ENCODE data around the gene C11orf68. TPM values are rescaled to one million over a fixed set of nuclear protein-coding genes. Genes with fewer than 3 reads are reported as not detected.
A peak's percentile ranks its signal among the peaks of the same experiment; 100 is the strongest.

C11orf68 gene
- total RNA-seq, 1 experiment from 2014 or later, result 31.9 TPM

DNA sequence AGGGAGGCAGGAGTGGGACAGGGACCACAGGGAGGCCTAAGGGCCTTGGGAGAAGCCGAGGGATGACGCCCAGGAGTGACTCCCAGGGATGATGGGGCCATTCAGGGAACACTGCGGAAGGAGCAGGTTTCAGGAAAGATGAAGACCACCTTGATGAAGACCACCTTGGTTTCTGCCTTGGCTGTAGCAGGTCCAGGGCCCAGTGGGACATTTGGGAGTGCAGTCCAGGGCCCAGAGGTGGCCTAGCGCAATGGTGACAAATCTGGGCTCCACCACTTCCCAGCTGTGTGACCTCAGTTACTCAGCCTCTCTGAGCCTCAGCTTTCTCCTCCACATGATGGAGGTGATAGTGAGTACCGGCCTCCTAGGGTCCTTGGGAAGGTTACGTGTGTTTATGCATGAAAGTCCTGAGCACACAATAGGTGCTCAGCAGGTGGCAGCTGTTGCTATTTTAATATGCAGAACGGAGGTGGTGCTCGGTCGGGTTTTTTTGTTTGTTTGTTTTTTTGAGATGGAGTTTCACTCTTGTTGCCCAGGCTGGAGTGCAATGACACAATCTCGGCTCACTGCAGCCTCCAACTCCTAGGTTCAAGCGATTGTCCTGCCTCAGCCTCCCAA, 27.2 kb upstream of the C11orf68 start:
- CTCF ChIA-PET, result interaction anchor here (1.1 to 3.9 kb wide), 10 partner anchors 14 to 276 kb away, joined by 3 to 29 read pairs (median 4); partner anchors contain the start of genes AP5B1, C11orf68, CCDC85B and FIBP

DNA sequence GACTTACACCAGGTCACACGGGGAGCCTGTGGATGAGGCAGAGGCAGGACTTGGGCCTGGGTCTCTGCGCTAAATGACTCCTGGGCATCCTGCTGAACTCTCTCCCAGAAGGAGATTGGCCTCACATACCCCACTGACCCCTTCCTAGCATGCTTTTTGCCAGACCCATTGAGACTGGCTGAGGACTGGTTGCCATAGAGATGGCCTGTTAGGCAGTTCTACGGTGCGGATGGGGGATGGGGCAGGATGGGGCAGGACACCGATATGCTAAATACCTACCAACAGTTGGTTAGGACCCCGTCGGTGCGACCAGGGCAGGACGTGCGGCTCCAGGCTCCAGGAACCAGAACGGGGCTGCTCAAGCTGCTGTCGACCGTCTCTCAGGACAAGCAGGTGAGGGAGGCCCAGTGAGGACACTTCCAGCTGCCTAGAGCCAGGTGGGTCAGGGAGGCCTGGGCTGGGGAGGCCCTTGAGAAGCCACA, 26.6 kb upstream of the C11orf68 start, which contains the start of gene TSGA10IP:
TSS of gene TSGA10IP (plus strand) at position 51 of the 482 bp plus-strand sequence. CDS start at position 247, 196 bp downstream.
- ATAC-seq (peak; percentile 92), DNase-seq (ENCODE audit: low spot score) (peak; percentile 84)
- Mint-ChIP-seq H3K27me3 (ENCODE audit: low read depth) (peaks cover 6% of the 10 kb centered on the region; the same call in 1 of the 2 replicates), H3K9me3 (no peaks in the 10 kb centered on the region), H3K27ac (peak within 1 kb of the TSS; percentile 89), H3K4me3 (peak within 1 kb of the TSS; percentile 59), H3K4me1 (peaks cover 40% of the 10 kb centered on the region), H3K36me3 (no peaks in the 10 kb centered on the region)
- CTCF ChIA-PET, result interaction anchor here (1.1 to 3.9 kb wide), 8 partner anchors 14 to 277 kb away, joined by 3 to 29 read pairs (median 6); partner anchors contain the start of genes AP5B1, CCDC85B and FIBP
- POLR2A ChIA-PET, result interaction anchor here (1.0 to 1.4 kb wide), 3 partner anchors 10 to 15 kb away, joined by 3 to 4 read pairs (median 4); no protein-coding TSS in a partner anchor
- TF ChIP-seq ATF1 (CRISPR knock-in tag; IDR thresholded peaks at IDR 0.05) (no peak), CREM (CRISPR knock-in tag; IDR thresholded peaks at IDR 0.05) (no peak)
- TF ChIP-seq, protein P1, sequence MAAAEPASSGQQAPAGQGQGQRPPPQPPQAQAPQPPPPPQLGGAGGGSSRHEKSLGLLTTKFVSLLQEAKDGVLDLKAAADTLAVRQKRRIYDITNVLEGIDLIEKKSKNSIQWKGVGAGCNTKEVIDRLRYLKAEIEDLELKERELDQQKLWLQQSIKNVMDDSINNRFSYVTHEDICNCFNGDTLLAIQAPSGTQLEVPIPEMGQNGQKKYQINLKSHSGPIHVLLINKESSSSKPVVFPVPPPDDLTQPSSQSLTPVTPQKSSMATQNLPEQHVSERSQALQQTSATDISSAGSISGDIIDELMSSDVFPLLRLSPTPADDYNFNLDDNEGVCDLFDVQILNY (CRISPR knock-in tag; IDR thresholded peaks at IDR 0.05), result no peak
- TF ChIP-seq, protein P2, sequence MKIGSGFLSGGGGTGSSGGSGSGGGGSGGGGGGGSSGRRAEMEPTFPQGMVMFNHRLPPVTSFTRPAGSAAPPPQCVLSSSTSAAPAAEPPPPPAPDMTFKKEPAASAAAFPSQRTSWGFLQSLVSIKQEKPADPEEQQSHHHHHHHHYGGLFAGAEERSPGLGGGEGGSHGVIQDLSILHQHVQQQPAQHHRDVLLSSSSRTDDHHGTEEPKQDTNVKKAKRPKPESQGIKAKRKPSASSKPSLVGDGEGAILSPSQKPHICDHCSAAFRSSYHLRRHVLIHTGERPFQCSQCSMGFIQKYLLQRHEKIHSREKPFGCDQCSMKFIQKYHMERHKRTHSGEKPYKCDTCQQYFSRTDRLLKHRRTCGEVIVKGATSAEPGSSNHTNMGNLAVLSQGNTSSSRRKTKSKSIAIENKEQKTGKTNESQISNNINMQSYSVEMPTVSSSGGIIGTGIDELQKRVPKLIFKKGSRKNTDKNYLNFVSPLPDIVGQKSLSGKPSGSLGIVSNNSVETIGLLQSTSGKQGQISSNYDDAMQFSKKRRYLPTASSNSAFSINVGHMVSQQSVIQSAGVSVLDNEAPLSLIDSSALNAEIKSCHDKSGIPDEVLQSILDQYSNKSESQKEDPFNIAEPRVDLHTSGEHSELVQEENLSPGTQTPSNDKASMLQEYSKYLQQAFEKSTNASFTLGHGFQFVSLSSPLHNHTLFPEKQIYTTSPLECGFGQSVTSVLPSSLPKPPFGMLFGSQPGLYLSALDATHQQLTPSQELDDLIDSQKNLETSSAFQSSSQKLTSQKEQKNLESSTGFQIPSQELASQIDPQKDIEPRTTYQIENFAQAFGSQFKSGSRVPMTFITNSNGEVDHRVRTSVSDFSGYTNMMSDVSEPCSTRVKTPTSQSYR (CRISPR knock-in tag; IDR thresholded peaks at IDR 0.05), result peak; percentile 68; the same call in 1 of the 2 replicates
- TF ChIP-seq, protein P3, sequence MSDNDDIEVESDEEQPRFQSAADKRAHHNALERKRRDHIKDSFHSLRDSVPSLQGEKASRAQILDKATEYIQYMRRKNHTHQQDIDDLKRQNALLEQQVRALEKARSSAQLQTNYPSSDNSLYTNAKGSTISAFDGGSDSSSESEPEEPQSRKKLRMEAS (CRISPR knock-in tag; IDR thresholded peaks at IDR 0.05), result 0 out of 2 replicates have a peak, but pooled peaks have one; percentile 59

More for the DNA sequence above, 27.2 kb upstream of the C11orf68 start:
- Mint-ChIP-seq H3K27me3 (ENCODE audit: low read depth) (peaks cover 4% of the 10 kb centered on the region; the same call in 1 of the 2 replicates), H3K27ac (peak overlapping the region; percentile 89), H3K36me3 (no peaks in the 10 kb centered on the region), H3K9me3 (no peaks in the 10 kb centered on the region), H3K4me3 (peak overlapping the region; percentile 59), H3K4me1 (peaks cover 40% of the 10 kb centered on the region)
- POLR2A ChIA-PET, result interaction anchor here (1.0 to 1.4 kb wide), 3 partner anchors 9 to 15 kb away, joined by 3 to 4 read pairs (median 4); no protein-coding TSS in a partner anchor
- ATAC-seq (peak; percentile 13), DNase-seq (ENCODE audit: low spot score) (peak; percentile 60)
- TF ChIP-seq TEAD1 (CRISPR knock-in tag; IDR thresholded peaks at IDR 0.05) (no peak), GRHL2 (CRISPR knock-in tag; IDR thresholded peaks at IDR 0.05; ENCODE audit: insufficient replicate concordance, severe bottlenecking) (no peak), ZNF423 (CRISPR knock-in tag; IDR thresholded peaks at IDR 0.05) (no peak), KAT7 (CRISPR knock-in tag; IDR thresholded peaks at IDR 0.05; ENCODE audit: borderline replicate concordance) (no peak), ZNF232 (CRISPR knock-in tag; IDR thresholded peaks at IDR 0.05) (no peak), NFE2L1 (CRISPR knock-in tag; IDR thresholded peaks at IDR 0.05) (no peak), ZNF219 (CRISPR knock-in tag; IDR thresholded peaks at IDR 0.05; ENCODE audit: borderline replicate concordance) (no peak), MYBL2 (CRISPR knock-in tag; IDR thresholded peaks at IDR 0.05) (no peak), JUN (CRISPR knock-in tag; IDR thresholded peaks at IDR 0.05) (no peak), ESRRA (CRISPR knock-in tag; IDR thresholded peaks at IDR 0.05; ENCODE audit: borderline replicate concordance) (no peak), GABPB1 (CRISPR knock-in tag; IDR thresholded peaks at IDR 0.05) (no peak), OVOL2 (CRISPR knock-in tag; IDR thresholded peaks at IDR 0.05; ENCODE audit: borderline replicate concordance) (no peak), ZNF263 (CRISPR knock-in tag; IDR thresholded peaks at IDR 0.05; ENCODE audit: low read depth) (no peak)
- TF ChIP-seq, protein P4, sequence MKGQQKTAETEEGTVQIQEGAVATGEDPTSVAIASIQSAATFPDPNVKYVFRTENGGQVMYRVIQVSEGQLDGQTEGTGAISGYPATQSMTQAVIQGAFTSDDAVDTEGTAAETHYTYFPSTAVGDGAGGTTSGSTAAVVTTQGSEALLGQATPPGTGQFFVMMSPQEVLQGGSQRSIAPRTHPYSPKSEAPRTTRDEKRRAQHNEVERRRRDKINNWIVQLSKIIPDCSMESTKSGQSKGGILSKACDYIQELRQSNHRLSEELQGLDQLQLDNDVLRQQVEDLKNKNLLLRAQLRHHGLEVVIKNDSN (CRISPR knock-in tag; IDR thresholded peaks at IDR 0.05), result no peak
- TF ChIP-seq, protein P5, sequence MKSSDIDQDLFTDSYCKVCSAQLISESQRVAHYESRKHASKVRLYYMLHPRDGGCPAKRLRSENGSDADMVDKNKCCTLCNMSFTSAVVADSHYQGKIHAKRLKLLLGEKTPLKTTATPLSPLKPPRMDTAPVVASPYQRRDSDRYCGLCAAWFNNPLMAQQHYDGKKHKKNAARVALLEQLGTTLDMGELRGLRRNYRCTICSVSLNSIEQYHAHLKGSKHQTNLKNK (CRISPR knock-in tag; IDR thresholded peaks at IDR 0.05), result no peak
- TF ChIP-seq, protein P6, sequence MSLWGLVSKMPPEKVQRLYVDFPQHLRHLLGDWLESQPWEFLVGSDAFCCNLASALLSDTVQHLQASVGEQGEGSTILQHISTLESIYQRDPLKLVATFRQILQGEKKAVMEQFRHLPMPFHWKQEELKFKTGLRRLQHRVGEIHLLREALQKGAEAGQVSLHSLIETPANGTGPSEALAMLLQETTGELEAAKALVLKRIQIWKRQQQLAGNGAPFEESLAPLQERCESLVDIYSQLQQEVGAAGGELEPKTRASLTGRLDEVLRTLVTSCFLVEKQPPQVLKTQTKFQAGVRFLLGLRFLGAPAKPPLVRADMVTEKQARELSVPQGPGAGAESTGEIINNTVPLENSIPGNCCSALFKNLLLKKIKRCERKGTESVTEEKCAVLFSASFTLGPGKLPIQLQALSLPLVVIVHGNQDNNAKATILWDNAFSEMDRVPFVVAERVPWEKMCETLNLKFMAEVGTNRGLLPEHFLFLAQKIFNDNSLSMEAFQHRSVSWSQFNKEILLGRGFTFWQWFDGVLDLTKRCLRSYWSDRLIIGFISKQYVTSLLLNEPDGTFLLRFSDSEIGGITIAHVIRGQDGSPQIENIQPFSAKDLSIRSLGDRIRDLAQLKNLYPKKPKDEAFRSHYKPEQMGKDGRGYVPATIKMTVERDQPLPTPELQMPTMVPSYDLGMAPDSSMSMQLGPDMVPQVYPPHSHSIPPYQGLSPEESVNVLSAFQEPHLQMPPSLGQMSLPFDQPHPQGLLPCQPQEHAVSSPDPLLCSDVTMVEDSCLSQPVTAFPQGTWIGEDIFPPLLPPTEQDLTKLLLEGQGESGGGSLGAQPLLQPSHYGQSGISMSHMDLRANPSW (CRISPR knock-in tag; conservative IDR thresholded peaks at IDR 0.05; ENCODE audit: low read depth), result no peak
- TF ChIP-seq, protein P7, sequence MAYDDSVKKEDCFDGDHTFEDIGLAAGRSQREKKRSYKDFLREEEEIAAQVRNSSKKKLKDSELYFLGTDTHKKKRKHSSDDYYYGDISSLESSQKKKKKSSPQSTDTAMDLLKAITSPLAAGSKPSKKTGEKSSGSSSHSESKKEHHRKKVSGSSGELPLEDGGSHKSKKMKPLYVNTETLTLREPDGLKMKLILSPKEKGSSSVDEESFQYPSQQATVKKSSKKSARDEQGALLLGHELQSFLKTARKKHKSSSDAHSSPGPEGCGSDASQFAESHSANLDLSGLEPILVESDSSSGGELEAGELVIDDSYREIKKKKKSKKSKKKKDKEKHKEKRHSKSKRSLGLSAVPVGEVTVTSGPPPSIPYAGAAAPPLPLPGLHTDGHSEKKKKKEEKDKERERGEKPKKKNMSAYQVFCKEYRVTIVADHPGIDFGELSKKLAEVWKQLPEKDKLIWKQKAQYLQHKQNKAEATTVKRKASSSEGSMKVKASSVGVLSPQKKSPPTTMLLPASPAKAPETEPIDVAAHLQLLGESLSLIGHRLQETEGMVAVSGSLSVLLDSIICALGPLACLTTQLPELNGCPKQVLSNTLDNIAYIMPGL (CRISPR knock-in tag; IDR thresholded peaks at IDR 0.05), result no peak
- TF ChIP-seq, protein P8, sequence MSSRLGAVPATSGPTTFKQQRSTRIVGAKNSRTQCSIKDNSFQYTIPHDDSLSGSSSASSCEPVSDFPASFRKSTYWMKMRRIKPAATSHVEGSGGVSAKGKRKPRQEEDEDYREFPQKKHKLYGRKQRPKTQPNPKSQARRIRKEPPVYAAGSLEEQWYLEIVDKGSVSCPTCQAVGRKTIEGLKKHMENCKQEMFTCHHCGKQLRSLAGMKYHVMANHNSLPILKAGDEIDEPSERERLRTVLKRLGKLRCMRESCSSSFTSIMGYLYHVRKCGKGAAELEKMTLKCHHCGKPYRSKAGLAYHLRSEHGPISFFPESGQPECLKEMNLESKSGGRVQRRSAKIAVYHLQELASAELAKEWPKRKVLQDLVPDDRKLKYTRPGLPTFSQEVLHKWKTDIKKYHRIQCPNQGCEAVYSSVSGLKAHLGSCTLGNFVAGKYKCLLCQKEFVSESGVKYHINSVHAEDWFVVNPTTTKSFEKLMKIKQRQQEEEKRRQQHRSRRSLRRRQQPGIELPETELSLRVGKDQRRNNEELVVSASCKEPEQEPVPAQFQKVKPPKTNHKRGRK (CRISPR knock-in tag; IDR thresholded peaks at IDR 0.05; ENCODE audit: borderline replicate concordance), result no peak
